Measurements from ENCODE around the gene ZNF593. TPM values are rescaled to one million over a fixed set of nuclear protein-coding genes. Genes with fewer than 3 reads are reported as not detected.

Gene ZNF593
- polyA plus RNA-seq, 2 of the 4 experiments (the other 2 are of a cell fraction): 27.2 to 45.4 TPM

DNA sequence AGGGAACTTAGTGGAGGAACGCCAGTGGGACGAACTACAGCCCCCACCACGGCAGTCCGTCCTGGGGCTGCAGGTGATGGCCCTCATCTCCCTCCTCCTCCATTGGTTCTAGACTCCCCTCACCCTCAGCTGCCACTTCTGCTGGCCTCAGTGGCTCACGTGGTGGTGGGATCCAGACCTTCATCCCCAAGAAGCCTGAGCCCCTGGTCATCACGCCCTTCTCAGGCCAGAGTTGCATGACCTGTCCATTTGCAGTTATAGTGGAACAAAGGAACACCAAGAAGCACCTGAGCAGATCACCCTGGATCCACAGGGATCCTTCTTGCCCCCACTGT is 23.8 kb upstream of the ZNF593 start:
- WGBS (ENCODE audit: missing lambda C conversion rate): 8% methylated on average over 5 of the region's 6 CpGs
- no peak for ATAC-seq
- H3K4me2 ChIP-seq: no peak overlapping the region
- DNase-seq (ENCODE audit: low read depth in 1 of 2, low spot score in 1 of 2): no peak
- no peak for TF ChIP-seq MAFK (IDR thresholded peaks at IDR 0.05; ENCODE audit: partially characterized antibody)
- TF ChIP-seq KDM1A (IDR thresholded peaks at IDR 0.05; ENCODE audit: low read depth): no peak
- no peak for TF ChIP-seq EHF (CRISPR knock-in tag; IDR thresholded peaks at IDR 0.05)
- TF ChIP-seq CBX2 (IDR thresholded peaks at IDR 0.05; ENCODE audit: borderline replicate concordance, low read depth): no peak
- TF ChIP-seq HOXA7 (CRISPR knock-in tag; IDR thresholded peaks at IDR 0.05): no peak
- TF ChIP-seq, protein P1, sequence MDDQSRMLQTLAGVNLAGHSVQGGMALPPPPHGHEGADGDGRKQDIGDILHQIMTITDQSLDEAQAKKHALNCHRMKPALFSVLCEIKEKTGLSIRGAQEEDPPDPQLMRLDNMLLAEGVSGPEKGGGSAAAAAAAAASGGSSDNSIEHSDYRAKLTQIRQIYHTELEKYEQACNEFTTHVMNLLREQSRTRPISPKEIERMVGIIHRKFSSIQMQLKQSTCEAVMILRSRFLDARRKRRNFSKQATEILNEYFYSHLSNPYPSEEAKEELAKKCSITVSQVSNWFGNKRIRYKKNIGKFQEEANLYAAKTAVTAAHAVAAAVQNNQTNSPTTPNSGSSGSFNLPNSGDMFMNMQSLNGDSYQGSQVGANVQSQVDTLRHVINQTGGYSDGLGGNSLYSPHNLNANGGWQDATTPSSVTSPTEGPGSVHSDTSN (IDR thresholded peaks at IDR 0.05): no peak
- TF ChIP-seq, protein P2, sequence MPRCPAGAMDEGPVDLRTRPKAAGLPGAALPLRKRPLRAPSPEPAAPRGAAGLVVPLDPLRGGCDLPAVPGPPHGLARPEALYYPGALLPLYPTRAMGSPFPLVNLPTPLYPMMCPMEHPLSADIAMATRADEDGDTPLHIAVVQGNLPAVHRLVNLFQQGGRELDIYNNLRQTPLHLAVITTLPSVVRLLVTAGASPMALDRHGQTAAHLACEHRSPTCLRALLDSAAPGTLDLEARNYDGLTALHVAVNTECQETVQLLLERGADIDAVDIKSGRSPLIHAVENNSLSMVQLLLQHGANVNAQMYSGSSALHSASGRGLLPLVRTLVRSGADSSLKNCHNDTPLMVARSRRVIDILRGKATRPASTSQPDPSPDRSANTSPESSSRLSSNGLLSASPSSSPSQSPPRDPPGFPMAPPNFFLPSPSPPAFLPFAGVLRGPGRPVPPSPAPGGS (IDR thresholded peaks at IDR 0.05): no peak
- TF ChIP-seq ZFP36 (IDR thresholded peaks at IDR 0.05; ENCODE audit: borderline replicate concordance, partially characterized antibody): no peak
- no peak for TF ChIP-seq JUN (IDR thresholded peaks at IDR 0.05)
- no peak for TF ChIP-seq FOXS1 (CRISPR knock-in tag; IDR thresholded peaks at IDR 0.05)
- TF ChIP-seq, protein P3, sequence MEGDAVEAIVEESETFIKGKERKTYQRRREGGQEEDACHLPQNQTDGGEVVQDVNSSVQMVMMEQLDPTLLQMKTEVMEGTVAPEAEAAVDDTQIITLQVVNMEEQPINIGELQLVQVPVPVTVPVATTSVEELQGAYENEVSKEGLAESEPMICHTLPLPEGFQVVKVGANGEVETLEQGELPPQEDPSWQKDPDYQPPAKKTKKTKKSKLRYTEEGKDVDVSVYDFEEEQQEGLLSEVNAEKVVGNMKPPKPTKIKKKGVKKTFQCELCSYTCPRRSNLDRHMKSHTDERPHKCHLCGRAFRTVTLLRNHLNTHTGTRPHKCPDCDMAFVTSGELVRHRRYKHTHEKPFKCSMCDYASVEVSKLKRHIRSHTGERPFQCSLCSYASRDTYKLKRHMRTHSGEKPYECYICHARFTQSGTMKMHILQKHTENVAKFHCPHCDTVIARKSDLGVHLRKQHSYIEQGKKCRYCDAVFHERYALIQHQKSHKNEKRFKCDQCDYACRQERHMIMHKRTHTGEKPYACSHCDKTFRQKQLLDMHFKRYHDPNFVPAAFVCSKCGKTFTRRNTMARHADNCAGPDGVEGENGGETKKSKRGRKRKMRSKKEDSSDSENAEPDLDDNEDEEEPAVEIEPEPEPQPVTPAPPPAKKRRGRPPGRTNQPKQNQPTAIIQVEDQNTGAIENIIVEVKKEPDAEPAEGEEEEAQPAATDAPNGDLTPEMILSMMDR (IDR thresholded peaks at IDR 0.05): no peak
- no peak for TF ChIP-seq TP53 (CRISPR knock-in tag; IDR thresholded peaks at IDR 0.05)
- no peak for TF ChIP-seq HOXB13 (CRISPR knock-in tag; IDR thresholded peaks at IDR 0.05; ENCODE audit: low read depth)
- TF ChIP-seq GATA3 (IDR thresholded peaks at IDR 0.05; ENCODE audit: borderline replicate concordance): no peak
- POLR2A ChIA-PET: no interaction called here
- no peaks in the 10 kb centered on the region for H3K4me1 ChIP-seq
- H3K4me3 ChIP-seq: no peak overlapping the region
- H3K27ac ChIP-seq: no peak overlapping the region
- no peaks in the 10 kb centered on the region for H3K9me3 ChIP-seq
- FAIRE-seq: no peak
- CTCF ChIA-PET: interaction anchor here (0.6 to 10.3 kb wide), 18 partner anchors 11 to 271 kb away, joined by 3 to 143 read pairs (median 10); partner anchors contain the start of genes CEP85 and FAM110D

DNA sequence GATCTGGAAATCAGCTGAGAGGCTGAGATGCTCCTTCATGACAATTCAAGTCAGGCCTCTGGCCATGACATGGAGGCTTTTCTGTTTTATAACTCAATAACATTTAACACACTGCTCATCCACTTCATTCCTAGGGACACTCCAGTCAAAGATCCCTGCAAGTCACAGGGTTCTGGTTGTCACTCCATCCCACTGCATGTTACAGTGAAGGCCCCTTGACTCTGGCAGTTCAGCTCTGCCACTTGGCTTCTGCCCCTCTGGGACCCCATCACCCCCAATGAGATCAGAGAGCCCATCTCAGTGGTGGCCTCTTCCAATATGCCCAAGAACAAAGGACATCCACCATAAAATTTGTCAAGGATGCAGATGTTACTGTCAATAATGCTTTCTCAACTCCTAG is 20.8 kb upstream of the ZNF593 start:
- Histone ChIP-seq H3K4me2 (no peak overlapping the region), H3K9me3 (no peaks in the 10 kb centered on the region), H3K27ac (no peak overlapping the region), H3K4me1 (no peaks in the 10 kb centered on the region), H3K4me3 (no peak overlapping the region)
- TF ChIP-seq KDM1A (IDR thresholded peaks at IDR 0.05; ENCODE audit: low read depth) (no peak), CHD4 (IDR thresholded peaks at IDR 0.05; ENCODE audit: borderline replicate concordance) (no peak), JUN (IDR thresholded peaks at IDR 0.05) (no peak), RCOR1 (IDR thresholded peaks at IDR 0.05; ENCODE audit: low read depth, low read length) (no peak), CHD2 (IDR thresholded peaks at IDR 0.05; ENCODE audit: low read length, partially characterized antibody) (no peak), RNF2 (IDR thresholded peaks at IDR 0.05; ENCODE audit: borderline replicate concordance, low read depth) (no peak), ZFP36 (IDR thresholded peaks at IDR 0.05; ENCODE audit: borderline replicate concordance, partially characterized antibody) (no peak), HOXA7 (CRISPR knock-in tag; IDR thresholded peaks at IDR 0.05) (no peak), CBX2 (IDR thresholded peaks at IDR 0.05; ENCODE audit: borderline replicate concordance, low read depth) (no peak), JUNB (IDR thresholded peaks at IDR 0.05) (no peak), FOSL2 (IDR thresholded peaks at IDR 0.05) (no peak), FOSL2 (CRISPR knock-in tag; IDR thresholded peaks at IDR 0.05) (no peak), HOXB5 (CRISPR knock-in tag; IDR thresholded peaks at IDR 0.05) (no peak), NFE2L2 (conservative IDR thresholded peaks at IDR 0.05; ENCODE audit: low read length) (no peak), POLR2A (IDR thresholded peaks at IDR 0.05; ENCODE audit: low read length) (no peak), MAZ (IDR thresholded peaks at IDR 0.05; ENCODE audit: borderline replicate concordance, low read depth, low read length) (no peak)
- TF ChIP-seq, protein P4, sequence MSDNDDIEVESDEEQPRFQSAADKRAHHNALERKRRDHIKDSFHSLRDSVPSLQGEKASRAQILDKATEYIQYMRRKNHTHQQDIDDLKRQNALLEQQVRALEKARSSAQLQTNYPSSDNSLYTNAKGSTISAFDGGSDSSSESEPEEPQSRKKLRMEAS (IDR thresholded peaks at IDR 0.05): no peak
- TF ChIP-seq, protein P2 (IDR thresholded peaks at IDR 0.05): no peak
- TF ChIP-seq, protein P1 (IDR thresholded peaks at IDR 0.05): no peak
- no peak for FAIRE-seq
- ChIA-PET POLR2A (no interaction called here), CTCF (interaction anchor here (10.3 kb wide), 1 partner anchor 45 kb away, joined by 143 read pairs; no protein-coding TSS in a partner anchor)
- ATAC-seq: no peak
- DNase-seq (ENCODE audit: low read depth in 1 of 2, low spot score in 1 of 2): no peak
